Measurements from ENCODE around the gene VSTM4.

VSTM4 gene

DNA sequence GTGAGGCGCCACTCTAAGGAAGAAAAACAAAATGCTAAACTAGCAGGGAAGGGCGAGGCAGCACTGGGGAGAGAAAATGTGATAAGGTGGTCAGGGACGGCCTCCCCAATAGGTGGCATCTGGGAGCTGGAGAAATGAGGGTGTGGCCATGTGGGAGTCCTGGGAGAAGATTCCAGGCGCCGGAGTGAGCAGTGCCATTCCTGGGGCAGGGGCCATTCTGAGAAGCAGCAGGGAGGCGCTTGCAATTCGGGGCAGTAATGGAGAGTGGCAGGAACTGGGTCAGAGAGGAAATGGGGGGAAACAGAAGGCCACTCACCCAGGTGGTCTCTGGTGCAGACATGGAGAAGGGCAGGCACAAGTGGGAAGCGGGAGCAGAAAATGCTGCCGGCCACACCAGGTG is 113.9 kb downstream of the VSTM4 start:
- FAIRE-seq, result no peak

DNA sequence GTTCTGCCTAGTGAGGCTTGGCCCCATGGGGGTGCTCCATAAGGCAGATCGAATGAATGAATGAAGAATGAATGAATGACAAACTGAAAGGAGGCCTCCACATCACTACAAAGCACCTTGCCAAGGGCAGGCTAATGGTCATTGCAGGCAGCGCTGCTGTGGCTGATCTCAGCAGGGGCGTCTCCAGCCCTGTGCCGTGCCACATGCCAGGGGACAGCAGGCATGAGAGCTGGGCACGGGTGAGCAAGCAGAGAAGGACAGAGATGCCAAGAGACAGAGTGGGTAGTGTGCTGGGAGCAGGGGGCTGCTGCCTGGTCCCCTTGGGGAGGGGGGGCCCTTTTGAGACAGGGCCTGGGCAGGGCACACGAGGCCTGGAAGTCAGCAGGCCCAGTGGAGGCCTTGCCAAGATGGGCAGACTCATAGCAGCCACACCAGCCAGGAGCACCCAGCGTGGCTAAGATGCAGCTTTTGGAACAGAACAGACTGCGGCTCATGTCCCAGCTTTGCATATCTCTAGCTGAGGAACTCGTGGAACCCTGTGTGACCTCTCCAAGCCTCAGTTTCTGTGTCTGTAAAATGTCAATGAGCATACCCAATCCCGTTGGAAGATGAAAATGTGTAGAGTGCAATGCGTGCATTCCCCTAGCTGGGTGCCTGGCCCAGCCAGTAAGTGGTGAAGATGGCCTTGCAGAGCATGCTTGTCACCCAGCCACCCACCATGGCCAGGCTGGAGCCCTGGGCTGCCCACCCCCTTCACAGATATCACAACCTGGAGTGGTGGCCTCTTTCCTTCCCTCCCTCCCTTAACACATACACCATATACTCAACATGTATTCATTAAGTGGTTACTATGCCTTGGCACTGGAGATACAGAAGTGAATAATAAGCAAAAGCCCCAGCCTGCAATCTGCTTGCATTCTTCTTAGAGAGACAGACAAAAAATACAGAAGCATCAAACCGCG is 114.6 kb downstream of the VSTM4 start:
- FAIRE-seq, result no peak

DNA sequence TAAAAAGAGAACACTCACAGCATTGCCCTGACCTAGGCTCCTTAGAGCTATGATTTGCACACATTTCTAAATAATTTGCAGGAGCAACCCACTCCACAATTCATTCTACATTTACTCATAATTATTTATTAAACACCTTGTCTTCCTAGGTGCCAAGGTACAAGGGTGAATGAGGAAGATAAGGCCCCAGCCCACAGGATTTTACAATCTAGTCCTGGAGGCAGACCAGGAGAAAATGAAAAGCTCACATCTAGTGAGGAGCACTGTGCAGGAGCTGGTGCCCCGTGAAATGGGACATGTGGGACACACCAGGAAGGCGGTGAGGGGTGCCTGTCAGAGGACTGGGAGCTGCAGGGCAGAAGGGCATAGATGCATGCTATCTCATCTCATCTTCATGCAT is 116.0 kb downstream of the VSTM4 start:
- FAIRE-seq, result no peak

DNA sequence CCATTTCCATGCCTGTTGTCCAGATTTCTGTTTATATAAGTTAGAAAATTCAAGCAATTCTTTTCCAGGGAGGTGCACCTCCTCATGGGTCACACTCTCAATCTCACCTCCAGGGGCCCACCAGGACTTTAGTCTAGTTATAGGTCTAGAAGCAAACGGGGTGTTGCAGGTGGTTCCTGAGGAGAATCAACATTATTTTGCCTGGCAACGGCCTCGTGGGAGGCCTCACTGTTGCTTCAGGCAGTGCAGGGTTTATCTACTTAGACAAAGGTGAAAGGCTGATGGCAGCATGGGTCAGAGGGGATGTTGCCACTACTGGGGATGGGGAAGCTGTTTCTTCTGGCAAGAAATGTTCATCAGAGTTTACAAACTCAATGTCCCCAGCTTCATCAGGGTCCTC is 119.0 kb downstream of the VSTM4 start:
- no peak for FAIRE-seq

DNA sequence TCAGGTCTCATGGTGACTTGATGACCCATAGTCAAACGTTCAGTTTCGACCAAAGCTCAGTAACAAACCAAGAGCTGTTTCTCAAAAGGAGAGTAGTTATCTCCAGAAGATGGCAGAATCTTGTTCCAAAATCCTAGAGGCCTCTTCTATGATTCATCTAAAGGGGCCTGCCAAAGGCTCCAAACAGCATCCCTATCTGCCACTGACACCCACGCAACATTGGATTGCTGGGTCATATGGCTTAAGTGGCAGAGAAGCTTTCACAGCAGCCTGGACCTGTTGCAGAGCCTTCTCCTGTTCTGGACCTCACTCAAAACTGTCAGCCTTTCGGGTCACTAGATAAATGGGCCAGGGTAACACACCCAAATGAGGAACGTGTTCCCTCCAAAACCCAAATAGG is 121.7 kb downstream of the VSTM4 start:
- no peak for FAIRE-seq

DNA sequence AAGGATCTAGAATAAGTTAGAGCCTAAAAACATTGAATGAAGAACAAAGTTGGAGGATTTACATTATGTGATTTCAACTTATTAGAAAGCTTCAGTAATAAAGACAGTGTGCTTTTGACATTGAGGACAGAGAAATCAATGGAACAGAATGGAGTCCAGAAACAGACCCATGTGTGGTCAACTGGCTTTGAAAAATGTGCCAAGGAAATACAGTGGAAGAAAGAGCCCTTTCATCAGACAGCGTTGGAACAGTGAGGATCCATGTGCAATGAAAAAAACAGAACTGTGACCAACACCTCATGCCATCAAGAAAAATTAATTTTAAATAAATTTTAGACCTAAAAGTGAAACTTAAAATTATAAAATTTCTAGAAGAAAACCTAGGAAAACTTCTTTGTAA is 125.1 kb downstream of the VSTM4 start:
- no peak for FAIRE-seq

DNA sequence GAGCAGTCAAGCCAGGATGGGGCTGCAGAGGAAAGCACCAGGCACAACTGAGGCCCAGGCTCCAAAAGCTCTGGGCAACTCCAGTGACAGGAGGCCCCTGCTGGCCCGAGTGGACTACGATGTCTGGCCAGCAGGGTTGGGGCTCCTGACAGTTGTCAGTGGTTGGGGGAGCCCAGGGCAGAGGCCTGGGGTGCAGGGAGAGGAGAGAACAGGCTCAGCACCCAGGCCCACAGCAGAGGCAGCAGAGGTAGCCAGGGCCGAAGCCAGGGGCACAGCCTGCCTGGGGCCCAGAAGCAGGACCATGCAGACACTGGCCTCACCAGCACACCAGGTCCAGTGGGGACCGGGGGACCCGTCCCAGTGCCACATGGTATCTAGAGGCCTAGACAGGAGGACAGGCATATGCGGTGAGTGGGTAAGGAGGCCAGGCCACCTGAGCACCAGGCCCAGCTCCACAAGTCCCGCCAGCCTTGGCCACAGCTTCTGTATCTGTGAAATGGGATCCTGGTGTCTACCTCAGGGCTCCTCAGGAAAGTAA is 129.6 kb downstream of the VSTM4 start:
- no peak for FAIRE-seq

DNA sequence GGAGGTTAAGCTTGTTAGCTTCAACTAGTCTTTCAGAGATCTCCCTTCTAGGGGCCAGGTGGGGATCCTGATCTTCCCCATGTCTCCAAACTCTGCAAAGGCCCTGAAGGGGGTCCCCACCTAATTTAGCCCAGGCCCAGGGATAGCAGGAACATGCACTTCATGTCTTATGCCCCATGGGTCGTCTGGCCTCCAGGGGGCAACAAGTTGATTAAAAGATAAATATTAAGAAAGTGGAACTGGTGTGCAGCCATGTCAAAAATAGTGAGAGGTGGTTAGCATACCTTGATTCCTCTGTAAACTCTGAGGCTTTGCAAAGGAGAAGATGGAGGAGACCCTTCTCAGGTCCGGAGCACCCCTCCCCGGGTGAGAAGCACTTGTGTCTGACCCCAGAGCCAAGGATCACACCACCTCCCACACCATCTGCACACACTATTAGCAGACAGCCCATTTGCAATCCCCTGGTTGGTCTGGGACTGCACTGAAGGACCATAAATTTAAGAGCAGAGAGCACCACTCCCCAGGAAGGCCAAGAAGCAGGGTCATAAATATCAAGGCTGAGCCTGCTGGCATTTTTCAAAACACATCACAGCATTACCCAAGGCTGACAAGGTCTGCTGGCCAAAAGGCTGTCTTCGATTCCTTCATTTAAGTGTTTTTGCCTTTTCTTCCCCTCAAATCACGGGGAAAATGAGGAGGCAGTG is 131.5 kb downstream of the VSTM4 start:
- FAIRE-seq, result no peak

DNA sequence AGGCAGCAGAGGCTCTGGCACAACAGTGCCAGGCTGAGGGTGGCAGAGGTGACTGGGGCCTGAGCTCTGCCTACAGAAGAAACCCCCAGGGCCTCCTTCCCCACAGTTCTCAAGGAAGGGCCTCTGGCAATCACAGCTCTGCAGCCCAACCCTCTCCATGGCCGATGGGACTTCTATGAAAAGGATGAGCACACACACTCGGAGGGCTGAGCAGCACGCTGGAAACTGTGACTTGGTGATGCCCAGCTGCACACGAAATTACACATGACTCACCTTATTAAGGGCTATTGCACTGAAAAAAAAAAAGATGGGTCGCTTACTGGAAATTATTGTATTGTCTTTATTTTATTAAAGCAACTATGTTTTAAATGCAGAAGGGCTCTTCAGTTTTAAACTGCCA is 132.7 kb downstream of the VSTM4 start:
- no peak for FAIRE-seq

DNA sequence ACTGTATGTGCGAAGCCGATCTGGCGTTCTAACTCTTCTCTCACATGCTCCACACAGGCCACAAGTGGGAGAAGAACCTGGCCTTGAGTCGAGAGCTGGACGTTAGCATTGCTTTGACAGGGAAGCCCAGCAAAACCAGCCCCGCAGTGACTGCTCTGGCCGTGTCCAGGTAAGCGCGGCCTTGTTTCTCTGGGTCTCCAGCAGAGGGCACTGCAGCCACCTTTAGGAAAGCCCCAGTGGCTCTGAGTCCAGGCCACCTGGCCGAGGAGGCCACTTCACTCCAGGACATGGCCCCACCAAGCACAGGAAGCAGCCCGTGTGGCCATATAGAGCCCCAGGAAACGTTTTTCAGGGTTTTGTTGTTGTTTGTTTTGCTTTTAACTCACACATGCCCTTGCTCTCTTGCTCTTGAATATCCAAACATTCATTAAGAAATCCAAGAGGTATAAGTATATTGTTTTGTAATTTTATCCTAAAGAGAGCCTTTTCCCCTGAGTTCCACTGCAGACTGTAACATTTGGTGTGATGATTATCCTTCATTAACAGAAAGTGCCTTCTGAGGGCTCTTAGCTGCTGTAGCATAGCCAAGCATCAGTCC is 133.9 kb downstream of the VSTM4 start:
- no peak for FAIRE-seq

DNA sequence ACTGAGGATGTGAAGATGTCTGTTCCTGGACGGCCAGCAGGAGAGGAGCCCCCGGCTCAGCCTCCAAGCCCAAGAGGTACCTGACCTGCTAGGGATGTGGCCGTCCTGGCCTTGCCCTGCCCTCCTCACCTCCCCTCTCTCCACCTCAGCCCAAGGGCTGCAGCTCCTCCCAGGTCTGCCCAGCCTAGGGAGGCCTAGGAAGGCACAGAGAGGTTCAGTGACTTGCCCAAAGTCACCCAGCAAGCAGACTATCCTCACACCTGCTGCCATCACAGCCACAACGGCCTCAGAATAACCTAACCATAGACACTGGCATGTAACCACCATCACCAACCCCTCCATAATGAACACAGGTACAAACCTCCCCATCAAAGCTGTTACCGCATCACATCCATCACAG is 137.0 kb downstream of the VSTM4 start:
- no peak for FAIRE-seq

DNA sequence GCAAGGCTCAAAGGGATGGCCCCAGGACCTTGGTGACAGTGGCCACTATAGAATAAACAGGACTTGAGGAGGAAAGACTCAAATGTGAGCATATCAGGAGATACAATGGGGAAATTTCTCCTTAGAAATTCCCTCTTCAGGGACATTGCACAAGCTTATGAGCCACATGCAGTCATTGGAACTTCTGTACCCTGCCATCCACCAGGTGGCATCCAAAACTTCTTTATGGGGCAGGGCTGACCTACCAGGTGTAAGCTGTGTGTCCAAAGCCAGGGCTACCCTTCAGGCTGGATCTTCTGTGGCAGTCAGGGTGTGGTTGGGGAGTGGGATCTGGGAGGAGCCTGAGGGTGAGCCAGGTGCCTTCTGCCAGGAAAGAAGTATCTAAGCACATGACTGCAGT is 139.1 kb downstream of the VSTM4 start:
- FAIRE-seq, result no peak

DNA sequence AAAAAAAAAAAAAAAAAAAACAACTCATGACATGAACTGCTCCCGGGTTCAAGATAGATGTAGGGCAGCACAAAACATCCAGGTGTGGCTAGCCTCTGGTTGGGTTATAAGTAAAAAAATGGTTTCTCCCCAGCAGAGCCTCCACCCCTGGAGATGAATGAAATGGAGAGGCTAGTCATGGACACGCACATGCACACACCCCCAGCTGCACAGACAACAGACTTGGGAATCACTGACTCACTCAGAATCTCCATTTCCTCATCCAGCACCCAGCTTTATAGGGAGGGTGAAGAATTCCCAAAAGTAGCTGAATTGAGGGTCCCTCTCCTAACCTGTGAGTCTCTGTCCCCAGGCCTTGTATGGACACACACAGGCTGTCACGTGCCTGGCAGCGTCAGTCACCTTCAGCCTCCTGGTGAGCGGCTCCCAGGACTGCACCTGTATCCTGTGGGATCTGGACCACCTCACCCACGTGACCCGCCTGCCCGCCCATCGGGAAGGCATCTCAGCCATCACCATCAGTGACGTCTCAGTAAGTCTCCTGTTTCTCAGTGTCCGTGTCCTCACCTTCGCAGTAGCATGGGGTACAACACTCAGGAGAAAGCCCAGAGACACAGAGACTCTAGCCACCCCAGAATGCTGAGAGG is 140.7 kb downstream of the VSTM4 start:
- no peak for FAIRE-seq

DNA sequence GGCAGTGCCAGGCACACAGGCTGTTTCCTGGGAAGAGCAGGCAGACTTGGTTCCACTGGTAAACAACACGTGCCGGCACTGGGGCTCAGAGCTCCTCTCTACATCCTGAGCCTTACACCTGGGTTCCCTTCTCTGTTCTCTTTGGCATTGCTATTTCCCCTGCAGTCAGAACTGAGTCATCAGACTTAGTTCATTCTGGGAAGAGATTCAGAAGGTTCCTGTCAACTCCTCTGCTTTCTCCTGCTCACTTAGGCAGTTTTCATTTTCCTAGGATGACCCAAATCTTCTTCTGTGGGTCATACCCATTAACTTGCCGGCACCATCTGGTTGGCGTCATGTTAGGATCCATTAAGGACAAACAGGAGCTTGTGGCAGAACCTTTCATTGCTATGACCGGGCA is 142.3 kb downstream of the VSTM4 start:
- no peak for FAIRE-seq

DNA sequence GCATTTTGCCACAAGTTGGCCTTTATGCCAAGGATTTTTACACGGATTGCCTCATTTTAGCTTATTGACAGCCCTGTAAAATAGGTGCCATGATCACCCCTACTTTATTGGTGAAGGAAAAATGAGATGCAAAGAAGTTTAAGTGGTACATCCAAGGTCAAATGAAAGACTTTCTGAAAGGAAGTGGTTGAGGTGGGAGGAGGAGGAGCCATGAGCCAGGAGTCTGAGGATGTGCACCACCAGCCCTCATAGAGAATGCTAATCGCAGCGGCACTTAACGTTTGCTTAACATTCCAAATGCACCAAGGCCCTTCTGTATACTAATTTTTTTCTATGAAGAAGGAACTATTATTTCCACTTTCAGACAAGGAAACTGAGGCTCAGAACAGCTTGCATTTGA is 144.7 kb downstream of the VSTM4 start:
- FAIRE-seq, result no peak

DNA sequence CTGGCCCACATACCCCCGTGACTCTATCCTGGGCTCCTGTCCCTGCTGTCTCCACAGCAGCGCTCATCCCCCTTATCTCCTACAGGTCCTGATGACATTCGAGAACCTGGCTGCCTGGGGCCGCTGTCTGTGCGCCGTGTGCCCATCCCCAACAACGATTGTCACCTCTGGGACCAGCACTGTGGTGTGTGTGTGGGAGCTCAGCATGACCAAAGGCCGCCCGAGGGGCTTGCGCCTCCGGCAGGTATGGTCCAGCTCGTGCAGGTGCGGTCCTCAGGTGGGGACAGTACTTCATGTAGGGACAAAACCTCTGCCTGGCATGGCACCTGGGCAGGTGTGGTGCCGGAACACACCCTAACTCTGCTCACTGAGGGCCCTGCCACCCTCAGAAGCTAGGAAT is 145.3 kb downstream of the VSTM4 start:
- no peak for FAIRE-seq

DNA sequence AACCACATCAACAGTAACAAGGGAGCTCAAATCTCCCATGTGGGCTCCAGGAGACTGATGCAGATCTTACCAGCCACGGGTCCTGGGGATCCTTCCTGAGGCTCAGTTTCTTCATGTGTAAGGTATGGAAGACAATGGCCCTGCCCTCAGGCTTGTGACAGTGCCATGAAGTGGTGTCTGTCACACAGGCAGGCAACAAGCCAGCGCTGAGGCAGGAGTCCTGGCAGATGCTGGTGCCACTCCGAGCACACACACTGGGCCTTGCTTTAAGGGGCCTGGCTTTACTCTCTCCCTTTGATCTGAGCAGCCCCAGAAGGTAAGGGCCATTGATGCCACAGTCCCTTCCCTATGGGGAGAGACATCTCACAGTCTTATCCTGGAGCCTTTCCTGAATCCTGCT is 147.3 kb downstream of the VSTM4 start:
- no peak for FAIRE-seq

DNA sequence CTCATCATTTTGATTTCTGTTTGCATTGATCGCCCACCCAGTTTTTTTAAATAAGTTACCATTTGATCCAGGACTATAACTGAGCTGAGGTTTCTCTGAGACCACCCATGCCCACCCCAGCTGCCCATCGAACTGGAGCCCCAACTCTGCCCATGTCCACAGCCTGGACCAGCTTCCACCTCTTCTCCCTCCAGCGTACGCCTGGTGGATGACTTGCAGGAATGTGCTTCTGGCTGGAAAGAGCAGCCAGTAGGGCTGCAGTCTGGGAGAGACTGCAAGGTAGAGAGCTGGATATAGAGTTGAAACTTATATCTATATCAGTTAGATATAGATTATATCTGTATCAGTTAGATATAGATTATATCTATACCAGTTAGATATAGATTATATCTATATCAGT is 149.9 kb downstream of the VSTM4 start:
- no peak for FAIRE-seq
